B cell (primary cell): Measurements from ENCODE around the gene OXCT1.

Source experiments
- EZH2 ChIP-seq: IDR thresholded peaks from 2 replicates; pipeline ENCODE4 v1.6.1; 2012; ENCODE audit warnings: borderline replicate concordance, low read depth, mild to moderate bottlenecking, moderate library complexity, low read length; ENCODE audit not compliant: insufficient read depth, poor library complexity, severe bottlenecking
- TF ChIP-seq, protein P1 (sequence below): fragments of 200-600 bp; IDR thresholded peaks from one replicate; pipeline ENCODE4 v1.8.0; 2022; ENCODE audit warnings: antibody characterized with exemption, mild to moderate bottlenecking

DNA sequence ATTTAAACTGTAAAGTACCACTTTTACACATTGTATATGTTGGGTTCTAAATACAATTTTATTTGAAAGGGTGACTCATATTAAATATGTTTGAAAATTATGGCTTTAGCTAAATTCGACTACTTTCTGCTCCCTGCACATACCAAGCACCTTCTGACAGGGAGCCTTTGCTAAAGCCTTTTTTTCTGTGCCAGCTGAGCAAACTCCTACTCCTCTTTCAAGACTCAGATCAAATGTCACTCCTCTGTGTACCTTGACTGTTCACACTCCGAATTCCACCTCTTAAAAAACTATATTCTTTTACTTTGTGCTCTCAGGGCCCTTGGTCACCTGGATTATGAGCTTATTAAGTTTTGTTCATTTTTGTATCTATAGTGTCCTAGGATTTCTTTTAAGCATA, 6.5 kb upstream of the OXCT1 start:
- TF ChIP-seq, protein P1, sequence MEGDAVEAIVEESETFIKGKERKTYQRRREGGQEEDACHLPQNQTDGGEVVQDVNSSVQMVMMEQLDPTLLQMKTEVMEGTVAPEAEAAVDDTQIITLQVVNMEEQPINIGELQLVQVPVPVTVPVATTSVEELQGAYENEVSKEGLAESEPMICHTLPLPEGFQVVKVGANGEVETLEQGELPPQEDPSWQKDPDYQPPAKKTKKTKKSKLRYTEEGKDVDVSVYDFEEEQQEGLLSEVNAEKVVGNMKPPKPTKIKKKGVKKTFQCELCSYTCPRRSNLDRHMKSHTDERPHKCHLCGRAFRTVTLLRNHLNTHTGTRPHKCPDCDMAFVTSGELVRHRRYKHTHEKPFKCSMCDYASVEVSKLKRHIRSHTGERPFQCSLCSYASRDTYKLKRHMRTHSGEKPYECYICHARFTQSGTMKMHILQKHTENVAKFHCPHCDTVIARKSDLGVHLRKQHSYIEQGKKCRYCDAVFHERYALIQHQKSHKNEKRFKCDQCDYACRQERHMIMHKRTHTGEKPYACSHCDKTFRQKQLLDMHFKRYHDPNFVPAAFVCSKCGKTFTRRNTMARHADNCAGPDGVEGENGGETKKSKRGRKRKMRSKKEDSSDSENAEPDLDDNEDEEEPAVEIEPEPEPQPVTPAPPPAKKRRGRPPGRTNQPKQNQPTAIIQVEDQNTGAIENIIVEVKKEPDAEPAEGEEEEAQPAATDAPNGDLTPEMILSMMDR, result no peak
- no peak for TF ChIP-seq EZH2
